DND-41 (cell line): ENCODE results near the gene DAGLA.

Experiments
- ATAC-seq: fragments of 200-7000 bp; cut with Tn5 transposase; 3 replicates; pipeline ENCODE4 v1.9.1; 2021; ENCODE audit warnings: low read depth; ENCODE audit not compliant: insufficient read depth
- DNase-seq: peaks from one replicate; pipeline ENCODE4 v3.0.0-alpha.2; 2020
- H2AFZ ChIP-seq: 2 replicates; pipeline ENCODE4 v1.6.0; 2012; ENCODE audit warnings: low read depth, low read length
- H3K27ac ChIP-seq: 2 replicates; pipeline ENCODE4 v1.5.1; 2012; ENCODE audit warnings: low read length, inconsistent platforms
- H3K27me3 ChIP-seq: fragments of 200-600 bp; sonication (generic); 2 replicates; pipeline ENCODE4 v1.6.0; 2012; ENCODE audit warnings: low read length, mild to moderate bottlenecking, inconsistent platforms; ENCODE audit not compliant: insufficient read depth, poor library complexity
- H3K36me3 ChIP-seq: 2 replicates; pipeline ENCODE4 v1.5.1; 2012; ENCODE audit warnings: low read length, inconsistent platforms; ENCODE audit not compliant: insufficient read depth
- H3K4me1 ChIP-seq: 2 replicates; pipeline ENCODE4 v1.5.1; 2012; ENCODE audit warnings: mild to moderate bottlenecking, low read length; ENCODE audit not compliant: insufficient read depth
- H3K4me2 ChIP-seq: 2 replicates; pipeline ENCODE4 v1.6.0; 2012; ENCODE audit warnings: mild to moderate bottlenecking, moderate library complexity, low read length, inconsistent platforms; ENCODE audit not compliant: insufficient read depth
- H3K4me3 ChIP-seq, 2 experiments: fragments of 200-600 bp in 1 of 2; shearing (Covaris generic) in 1 of 2; 2 replicates each; pipeline ENCODE4 v1.5.1; 2012 to 2016; ENCODE audit warnings: inconsistent platforms in 2 of 2, low read length in 2 of 2, mild to moderate bottlenecking in 2 of 2, low read depth in 1 of 2, moderate library complexity in 1 of 2
- H3K79me2 ChIP-seq: 2 replicates; pipeline ENCODE4 v1.6.0; 2012; ENCODE audit warnings: low read length, inconsistent platforms; ENCODE audit not compliant: insufficient read depth
- H3K9ac ChIP-seq: 2 replicates; pipeline ENCODE4 v1.6.0; 2012; ENCODE audit warnings: low read depth, mild to moderate bottlenecking, inconsistent platforms, low read length, moderate library complexity
- H3K9me3 ChIP-seq: 2 replicates; pipeline ENCODE4 v1.5.1; 2012; ENCODE audit warnings: low read length, moderate library complexity, mild to moderate bottlenecking, inconsistent platforms; ENCODE audit not compliant: insufficient read depth, severe bottlenecking
- H4K20me1 ChIP-seq: 2 replicates; pipeline ENCODE4 v1.6.0; 2012; ENCODE audit warnings: low read length; ENCODE audit not compliant: insufficient read depth
- CTCF ChIP-seq: IDR thresholded peaks from 2 replicates; pipeline ENCODE4 v1.5.1; 2012; ENCODE audit warnings: borderline replicate concordance, low read length, moderate library complexity, mild to moderate bottlenecking; ENCODE audit not compliant: poor library complexity, severe bottlenecking; ENCODE audit errors: extremely low read depth
- EZH2 ChIP-seq: IDR thresholded peaks from 3 replicates; pipeline ENCODE4 v1.6.1; 2012; ENCODE audit warnings: borderline replicate concordance, low read depth, mild to moderate bottlenecking, moderate library complexity, low read length, inconsistent platforms; ENCODE audit not compliant: severe bottlenecking

DAGLA gene

GRCh38 chr11:61762223-61762615 is 82.0 kb downstream of the DAGLA start:
- Histone ChIP-seq H3K4me3 (no peak overlapping the region), H4K20me1 (no peaks in the 10 kb centered on the region), H2AFZ (no peak overlapping the region), H3K27ac (no peak overlapping the region), H3K27me3 (no peaks in the 10 kb centered on the region), H3K4me2 (no peak overlapping the region), H3K9me3 (no peaks in the 10 kb centered on the region), H3K36me3 (no peaks in the 10 kb centered on the region), H3K79me2 (no peaks in the 10 kb centered on the region), H3K4me1 (no peaks in the 10 kb centered on the region), H3K9ac (no peak overlapping the region)
- TF ChIP-seq CTCF (no peak), EZH2 (no peak)
- ATAC-seq: no peak
- no peak for DNase-seq

- Histone ChIP-seq H2AFZ (no peak overlapping the region), H3K79me2 (no peaks in the 10 kb centered on the region), H3K4me3 (no peak overlapping the region), H4K20me1 (no peaks in the 10 kb centered on the region), H3K9me3 (no peaks in the 10 kb centered on the region), H3K4me2 (no peak overlapping the region), H3K36me3 (no peaks in the 10 kb centered on the region), H3K27me3 (no peaks in the 10 kb centered on the region), H3K4me1 (no peaks in the 10 kb centered on the region), H3K9ac (no peak overlapping the region), H3K27ac (no peak overlapping the region)
- TF ChIP-seq CTCF (no peak), EZH2 (no peak)
- no peak for DNase-seq
- ATAC-seq: no peak
Observed at GRCh38 chr11:61762798-61763197, 82.6 kb downstream of the DAGLA start.

- DNase-seq (no peak), ATAC-seq (no peak)
- no peaks in the 10 kb centered on the region for H3K9me3 ChIP-seq
- H3K27ac ChIP-seq: no peak overlapping the region
- H3K4me1 ChIP-seq: no peaks in the 10 kb centered on the region
- H3K79me2 ChIP-seq: no peaks in the 10 kb centered on the region
- H3K36me3 ChIP-seq: no peaks in the 10 kb centered on the region
- no peak overlapping the region for H2AFZ ChIP-seq
- H3K9ac ChIP-seq: no peak overlapping the region
- no peak overlapping the region for H3K4me3 ChIP-seq
- no peaks in the 10 kb centered on the region for H4K20me1 ChIP-seq
- TF ChIP-seq EZH2 (no peak), CTCF (no peak)
- H3K4me2 ChIP-seq: no peak overlapping the region
- H3K27me3 ChIP-seq: no peaks in the 10 kb centered on the region
Observed at GRCh38 chr11:61763930-61764605, 83.9 kb downstream of the DAGLA start.
